Left ventricle myocardium inferior (tissue), 1 donor: Measurements from ENCODE around the gene DOK7. TPM values are rescaled to one million over a fixed set of nuclear protein-coding genes. Genes with fewer than 3 reads are reported as not detected.

Source experiments
- DNase-seq: peaks from one replicate; pipeline ENCODE4 v3.0.0-alpha.2; 2020
- H3K27ac ChIP-seq: fragments of 200-600 bp; replicated peaks from 2 replicates; pipeline ENCODE4 v1.8.0; 2021
- H3K27me3 ChIP-seq: fragments of 200-600 bp; 2 replicates; pipeline ENCODE4 v1.8.0; 2021; ENCODE audit warnings: low read depth
- H3K36me3 ChIP-seq: fragments of 200-600 bp; 2 replicates; pipeline ENCODE4 v1.8.0; 2021
- H3K4me1 ChIP-seq: fragments of 200-600 bp; 2 replicates; pipeline ENCODE4 v1.8.0; 2021
- H3K4me3 ChIP-seq: fragments of 200-600 bp; 2 replicates; pipeline ENCODE4 v1.8.0; 2021; ENCODE audit warnings: mild to moderate bottlenecking, moderate library complexity
- H3K9me3 ChIP-seq: fragments of 200-600 bp; replicated peaks from 2 replicates; pipeline ENCODE4 v1.8.0; 2021
- CTCF ChIP-seq: fragments of 200-600 bp; IDR thresholded peaks from 2 replicates; pipeline ENCODE4 v1.8.0; 2021; ENCODE audit warnings: antibody characterized with exemption, mild to moderate bottlenecking, borderline replicate concordance
- intact Hi-C: fragments of 100-400 bp; cut with micrococcal nuclease; formaldehyde crosslinking; loops from one replicate; pipeline ENCODE4 v1.11.0; 2022
- total RNA-seq: library from RNA; stranded (reverse); fragmentation: NEBNext Ultra II Directional; extraction: Animal tissue kit (Norgen Biotek cat#: 25700); gene quantifications from one replicate; pipeline ENCODE4 v1.2.1, GENCODE V29; 2021
- donor health status: DM: no; HTN: yes; CAD: no; lungs with severe emphysema.

DOK7 gene
- total RNA-seq, 1 donor from 2014 or later: 46.7 TPM

GRCh38 chr4:3480528-3481112 is 17.5 kb downstream of the DOK7 start:
- H3K27me3 ChIP-seq: peaks cover 52% of the 10 kb centered on the region
- TF ChIP-seq CTCF: peak; percentile 99
- DNase-seq: peak; percentile 75
- H3K4me3 ChIP-seq: no peak overlapping the region
- peaks cover 6% of the 10 kb centered on the region for H3K36me3 ChIP-seq
- intact Hi-C loops: no loop called here
- H3K27ac ChIP-seq: peak overlapping the region; percentile 96
- peaks cover 60% of the 10 kb centered on the region for H3K4me1 ChIP-seq
- no peaks in the 10 kb centered on the region for H3K9me3 ChIP-seq

DNA sequence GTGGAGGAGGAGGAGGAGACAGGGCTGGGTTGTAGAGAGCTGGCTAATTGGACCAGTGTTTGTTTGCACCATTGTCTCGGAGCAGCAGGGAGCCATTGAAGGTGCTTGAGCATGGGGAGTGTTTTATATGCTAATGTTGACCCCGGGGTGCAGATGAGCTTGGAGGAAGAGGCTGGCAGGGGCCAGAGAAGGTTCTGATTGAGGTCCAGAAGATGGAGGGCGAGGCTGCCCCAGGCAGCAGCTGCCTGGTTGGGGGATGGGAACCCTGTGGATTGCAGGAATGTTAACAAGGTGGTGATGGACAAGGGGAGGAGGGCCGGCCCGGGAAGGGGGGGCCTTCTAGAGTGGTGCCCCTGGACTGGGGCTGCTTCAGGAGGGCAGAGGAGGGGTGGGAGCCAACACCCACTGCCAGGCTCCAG is 18.0 kb downstream of the DOK7 start:
- Histone ChIP-seq H3K4me3 (no peak overlapping the region), H3K27ac (peak overlapping the region; percentile 96), H3K9me3 (no peaks in the 10 kb centered on the region), H3K36me3 (peaks cover 6% of the 10 kb centered on the region), H3K27me3 (peaks cover 55% of the 10 kb centered on the region), H3K4me1 (peaks cover 65% of the 10 kb centered on the region)
- DNase-seq: no peak
- intact Hi-C loops: no loop called here
- TF ChIP-seq CTCF: no peak

GRCh38 chr4:3481783-3482393 is 18.8 kb downstream of the DOK7 start:
- intact Hi-C loops: no loop called here
- Histone ChIP-seq H3K4me3 (no peak overlapping the region), H3K4me1 (peaks cover 72% of the 10 kb centered on the region), H3K36me3 (no peaks in the 10 kb centered on the region), H3K27me3 (peaks cover 63% of the 10 kb centered on the region), H3K27ac (peak overlapping the region; percentile 96), H3K9me3 (no peaks in the 10 kb centered on the region)
- no peak for TF ChIP-seq CTCF
- no peak for DNase-seq

GRCh38 chr4:3482707-3483106 is 19.6 kb downstream of the DOK7 start:
- Histone ChIP-seq H3K9me3 (no peaks in the 10 kb centered on the region), H3K36me3 (no peaks in the 10 kb centered on the region), H3K27me3 (peaks cover 58% of the 10 kb centered on the region), H3K27ac (peak overlapping the region; percentile 96), H3K4me1 (peaks cover 81% of the 10 kb centered on the region), H3K4me3 (no peak overlapping the region)
- intact Hi-C loops: no loop called here
- no peak for DNase-seq
- no peak for TF ChIP-seq CTCF

DNA sequence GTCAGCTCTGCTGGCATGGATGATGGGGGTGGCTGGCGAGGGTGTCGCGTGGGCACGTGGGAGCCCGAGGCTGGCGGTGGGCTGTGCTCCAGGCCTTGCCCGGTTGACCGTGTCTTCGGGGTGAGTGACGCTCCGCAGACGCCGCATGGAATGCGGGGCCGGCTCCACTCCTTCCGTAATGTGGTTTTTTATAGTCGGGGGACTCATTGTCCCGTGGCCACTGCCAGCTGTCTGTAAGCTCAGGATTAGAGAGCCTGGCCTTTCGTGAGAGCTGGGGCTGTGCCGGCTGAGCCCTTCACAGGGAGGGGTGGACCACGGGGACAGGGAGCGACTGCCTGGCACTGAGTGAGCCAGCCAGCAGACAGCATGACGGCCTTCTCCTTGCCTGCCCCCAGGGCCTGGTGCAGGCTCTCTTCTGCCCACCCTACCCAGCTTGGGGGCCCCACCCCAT is 20.4 kb downstream of the DOK7 start:
- no peak for TF ChIP-seq CTCF
- intact Hi-C loops: no loop called here
- Histone ChIP-seq H3K36me3 (no peaks in the 10 kb centered on the region), H3K27ac (peak overlapping the region; percentile 96), H3K27me3 (peaks cover 58% of the 10 kb centered on the region), H3K4me1 (peaks cover 83% of the 10 kb centered on the region), H3K9me3 (no peaks in the 10 kb centered on the region), H3K4me3 (no peak overlapping the region)
- DNase-seq: peak; percentile 83
